PC-9 (cell line): ENCODE results near the gene DIP2C. TPM values are rescaled to one million over a fixed set of nuclear protein-coding genes. Genes with fewer than 3 reads are reported as not detected.

Source experiments
- BruUV-seq: library from RNA; stranded (reverse); fragments of 400-500 nt; replicated peaks from 2 replicates; lab custom pipeline; 2021; lab: Mats Ljungman, UMichigan
- CTCF ChIA-PET: fragments of 300-600 bp; sonication (Branson Sonifier 250); formaldehyde crosslinking; loops from one replicate; lab custom pipeline; 2022; ENCODE audit warnings: antibody characterized with exemption; lab: Charles Lee
- POLR2A ChIA-PET: fragments of 300-600 bp; sonication (Branson Sonifier 250); formaldehyde crosslinking; loops from one replicate; lab custom pipeline; 2022; ENCODE audit warnings: antibody characterized with exemption; ENCODE audit not compliant: unreplicated experiment; lab: Charles Lee
- DNase-seq, 2 experiments: peaks; one replicate each; pipeline versions ENCODE4 v3.0.0 to v3.0.0-alpha.2; 2015 to 2022; ENCODE audit warnings: mixed read lengths in 1 of 2
- H2AFZ ChIP-seq: fragments of 200-600 bp; sonication (generic); 2 replicates; pipeline ENCODE4 v1.8.1; 2017; ENCODE audit warnings: antibody characterized with exemption
- H3F3A ChIP-seq: fragments of 200-600 bp; sonication (generic); 2 replicates; pipeline ENCODE4 v1.8.1; 2017; ENCODE audit warnings: antibody characterized with exemption, mild to moderate bottlenecking, low read depth; ENCODE audit not compliant: insufficient read depth
- H3K27ac ChIP-seq: fragments of 200-600 bp; sonication (generic); 2 replicates; pipeline ENCODE4 v1.6.1; 2016; ENCODE audit warnings: mixed run types
- H3K27me3 ChIP-seq: fragments of 200-600 bp; sonication (generic); 2 replicates; pipeline ENCODE4 v1.6.1; 2016; ENCODE audit warnings: low read depth, mixed run types; ENCODE audit not compliant: insufficient read depth
- H3K36me3 ChIP-seq: fragments of 200-600 bp; sonication (generic); 2 replicates; pipeline ENCODE4 v1.6.1; 2016; ENCODE audit warnings: low read depth, mixed run types
- H3K4me1 ChIP-seq: fragments of 200-600 bp; sonication (generic); replicated peaks from 2 replicates; pipeline ENCODE4 v1.6.1; 2016; ENCODE audit warnings: mixed run types; ENCODE audit not compliant: insufficient read depth
- H3K4me2 ChIP-seq: fragments of 200-600 bp; sonication (generic); 2 replicates; pipeline ENCODE4 v1.6.1; 2017; ENCODE audit warnings: mixed run types
- H3K4me3 ChIP-seq: fragments of 200-600 bp; sonication (generic); 2 replicates; pipeline ENCODE4 v1.6.1; 2016; ENCODE audit warnings: mixed run types
- H3K79me2 ChIP-seq: fragments of 200-600 bp; sonication (generic); 2 replicates; pipeline ENCODE4 v1.6.1; 2017; ENCODE audit warnings: low read depth, mixed run types
- H3K9me2 ChIP-seq: fragments of 200-600 bp; sonication (generic); 2 replicates; pipeline ENCODE4 v1.8.1; 2017; ENCODE audit warnings: mild to moderate bottlenecking; ENCODE audit not compliant: insufficient read depth
- H3K9me3 ChIP-seq: fragments of 200-600 bp; sonication (generic); 2 replicates; pipeline ENCODE4 v1.8.1; 2016; ENCODE audit warnings: low read depth; ENCODE audit not compliant: insufficient read depth
- H4K20me1 ChIP-seq: fragments of 200-600 bp; sonication (generic); 2 replicates; pipeline ENCODE4 v1.8.1; 2017; ENCODE audit not compliant: insufficient read depth
- EZH2 ChIP-seq: fragments of 200-600 bp; sonication (generic); IDR thresholded peaks from 2 replicates; pipeline ENCODE4 v1.8.0; 2017; ENCODE audit warnings: antibody characterized with exemption, low read depth
- intact Hi-C: fragments of 100-400 bp; cut with micrococcal nuclease; formaldehyde crosslinking; loops from one replicate; pipeline ENCODE4 v1.10.0; 2022; ENCODE audit not compliant: unreplicated experiment
- total RNA-seq: library from RNA; stranded (reverse); gene quantifications from 2 replicates; pipeline ENCODE4 v1.2.3, GENCODE V29; 2021
- TF ChIP-seq, protein P1 (sequence below): fragments of 200-600 bp; sonication (generic); conservative IDR thresholded peaks from 2 replicates; pipeline ENCODE4 v1.6.1; 2017; ENCODE audit warnings: mixed run types, antibody characterized with exemption, mild to moderate bottlenecking, moderate library complexity

DIP2C gene
- total RNA-seq, 1 experiment from 2014 or later, result 0.83 TPM

DNA sequence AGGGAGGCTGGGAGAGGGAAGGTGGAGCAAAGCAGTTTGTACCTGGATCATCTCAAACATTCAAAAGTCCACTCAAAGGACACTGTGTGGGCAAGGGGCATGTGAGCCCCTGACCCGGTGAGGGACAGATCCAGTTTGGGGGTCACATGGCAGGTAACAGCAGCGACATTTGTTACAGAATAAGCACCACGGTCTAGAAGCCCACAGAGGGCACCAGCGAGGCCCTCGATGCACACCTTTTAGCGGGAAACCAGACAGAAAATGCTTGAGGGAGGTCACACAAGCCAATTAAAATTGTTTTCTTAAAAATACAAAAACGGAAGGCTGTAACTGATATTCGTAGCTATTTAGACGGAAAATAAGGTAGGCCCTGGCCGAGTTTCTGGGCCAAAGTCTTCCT is 409.8 kb downstream of the DIP2C start:
- BruUV-seq, result no TSS peak
- no peak for TF ChIP-seq EZH2
- TF ChIP-seq, protein P1, sequence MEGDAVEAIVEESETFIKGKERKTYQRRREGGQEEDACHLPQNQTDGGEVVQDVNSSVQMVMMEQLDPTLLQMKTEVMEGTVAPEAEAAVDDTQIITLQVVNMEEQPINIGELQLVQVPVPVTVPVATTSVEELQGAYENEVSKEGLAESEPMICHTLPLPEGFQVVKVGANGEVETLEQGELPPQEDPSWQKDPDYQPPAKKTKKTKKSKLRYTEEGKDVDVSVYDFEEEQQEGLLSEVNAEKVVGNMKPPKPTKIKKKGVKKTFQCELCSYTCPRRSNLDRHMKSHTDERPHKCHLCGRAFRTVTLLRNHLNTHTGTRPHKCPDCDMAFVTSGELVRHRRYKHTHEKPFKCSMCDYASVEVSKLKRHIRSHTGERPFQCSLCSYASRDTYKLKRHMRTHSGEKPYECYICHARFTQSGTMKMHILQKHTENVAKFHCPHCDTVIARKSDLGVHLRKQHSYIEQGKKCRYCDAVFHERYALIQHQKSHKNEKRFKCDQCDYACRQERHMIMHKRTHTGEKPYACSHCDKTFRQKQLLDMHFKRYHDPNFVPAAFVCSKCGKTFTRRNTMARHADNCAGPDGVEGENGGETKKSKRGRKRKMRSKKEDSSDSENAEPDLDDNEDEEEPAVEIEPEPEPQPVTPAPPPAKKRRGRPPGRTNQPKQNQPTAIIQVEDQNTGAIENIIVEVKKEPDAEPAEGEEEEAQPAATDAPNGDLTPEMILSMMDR, result no peak
- Histone ChIP-seq H3K27ac (no peak overlapping the region), H4K20me1 (no peaks in the 10 kb centered on the region), H3K4me3 (no peak overlapping the region), H3F3A (no peaks in the 10 kb centered on the region), H3K79me2 (no peaks in the 10 kb centered on the region), H3K9me3 (no peaks in the 10 kb centered on the region), H2AFZ (no peak overlapping the region), H3K4me1 (no peaks in the 10 kb centered on the region), H3K9me2 (no peaks in the 10 kb centered on the region), H3K4me2 (no peak overlapping the region), H3K27me3 (peaks cover 85% of the 10 kb centered on the region), H3K36me3 (no peaks in the 10 kb centered on the region)
- ChIA-PET CTCF (no interaction called here), POLR2A (interaction anchor here (0.6 kb wide), 1 partner anchor 7 kb away, joined by 7 read pairs; no protein-coding TSS in a partner anchor)
- no peak for DNase-seq
- intact Hi-C loops, result no loop called here

DNA sequence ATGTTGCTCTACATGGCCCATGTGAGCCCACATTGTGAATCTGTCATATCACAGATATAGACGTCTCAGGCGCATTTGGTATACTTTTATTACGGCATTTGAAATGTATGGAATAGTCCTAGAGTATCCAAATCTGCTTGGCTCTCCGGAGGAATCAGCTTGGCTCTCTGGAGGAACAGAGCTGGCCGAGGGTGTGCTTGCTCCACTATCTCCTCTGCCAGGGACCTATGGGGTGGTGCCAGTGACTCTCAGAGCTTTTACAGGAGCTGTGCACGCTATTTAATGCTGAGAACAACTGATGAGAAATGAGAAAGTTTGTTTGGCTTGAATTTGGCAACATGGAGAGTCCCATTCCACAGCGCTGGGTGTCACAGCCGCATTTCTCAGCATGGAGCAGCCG is 410.2 kb downstream of the DIP2C start:
- no peaks in the 10 kb centered on the region for H3K79me2 ChIP-seq
- POLR2A ChIA-PET, result no interaction called here
- no TSS peak for BruUV-seq
- H3K4me3 ChIP-seq, result no peak overlapping the region
- DNase-seq, result no peak
- no peaks in the 10 kb centered on the region for H4K20me1 ChIP-seq
- no peaks in the 10 kb centered on the region for H3K36me3 ChIP-seq
- no peak for TF ChIP-seq EZH2
- TF ChIP-seq, protein P1, result no peak
- peaks cover 88% of the 10 kb centered on the region for H3K27me3 ChIP-seq
- no peaks in the 10 kb centered on the region for H3F3A ChIP-seq
- H3K4me1 ChIP-seq, result no peaks in the 10 kb centered on the region
- CTCF ChIA-PET, result no interaction called here
- H3K9me2 ChIP-seq, result no peaks in the 10 kb centered on the region
- H3K4me2 ChIP-seq, result no peak overlapping the region
- H2AFZ ChIP-seq, result no peak overlapping the region
- no peaks in the 10 kb centered on the region for H3K9me3 ChIP-seq
- no peak overlapping the region for H3K27ac ChIP-seq
- intact Hi-C loops, result no loop called here

GRCh38 chr10:278707-279106 is 410.8 kb downstream of the DIP2C start:
- no peaks in the 10 kb centered on the region for H3F3A ChIP-seq
- CTCF ChIA-PET, result no interaction called here
- intact Hi-C loops, result no loop called here
- H2AFZ ChIP-seq, result no peak overlapping the region
- no peaks in the 10 kb centered on the region for H4K20me1 ChIP-seq
- H3K9me2 ChIP-seq, result no peaks in the 10 kb centered on the region
- no peak for DNase-seq
- BruUV-seq, result no TSS peak
- H3K4me1 ChIP-seq, result no peaks in the 10 kb centered on the region
- H3K4me2 ChIP-seq, result no peak overlapping the region
- TF ChIP-seq EZH2, result no peak
- TF ChIP-seq, protein P1, result no peak
- no peaks in the 10 kb centered on the region for H3K36me3 ChIP-seq
- POLR2A ChIA-PET, result no interaction called here
- no peak overlapping the region for H3K4me3 ChIP-seq
- H3K27me3 ChIP-seq, result peaks cover 87% of the 10 kb centered on the region
- no peak overlapping the region for H3K27ac ChIP-seq
- H3K79me2 ChIP-seq, result no peaks in the 10 kb centered on the region
- H3K9me3 ChIP-seq, result no peaks in the 10 kb centered on the region
